HG02981 (cell line): Measurements from ENCODE around the gene NDST3.

ENCODE experiments used
- ATAC-seq: cut with Tn5 transposase; IDR thresholded peaks from one replicate; pipeline ENCODE4 v1.9.1; 2021; ENCODE audit warnings: mild to moderate bottlenecking, moderate library complexity; ENCODE audit not compliant: unreplicated experiment

The NDST3 gene

GRCh38 chr4:118077767-118078105, 43.5 kb downstream of the NDST3 start:
- ATAC-seq: no peak

- no peak for ATAC-seq
These were observed 47.1 kb downstream of the NDST3 start for GRCh38 chr4:118081434-118081833.

GRCh38 chr4:118082182-118082581, 47.9 kb downstream of the NDST3 start:
- no peak for ATAC-seq

- no peak for ATAC-seq
These were observed 51.4 kb downstream of the NDST3 start for GRCh38 chr4:118085700-118086099.

- ATAC-seq: no peak
These were observed 52.1 kb downstream of the NDST3 start for GRCh38 chr4:118086344-118086743.

- ATAC-seq: no peak
These were observed 53.1 kb downstream of the NDST3 start for GRCh38 chr4:118087366-118087765.

- ATAC-seq: no peak
These were observed 64.8 kb downstream of the NDST3 start for GRCh38 chr4:118099106-118099505.

- ATAC-seq: no peak
These were observed 67.9 kb downstream of the NDST3 start for GRCh38 chr4:118102195-118102594.

- no peak for ATAC-seq
These were observed 78.1 kb downstream of the NDST3 start for GRCh38 chr4:118112117-118113046.

GRCh38 chr4:118113220-118113619, 78.9 kb downstream of the NDST3 start:
- ATAC-seq: peak; percentile 78

GRCh38 chr4:118114720-118115119, 80.4 kb downstream of the NDST3 start:
- no peak for ATAC-seq

GRCh38 chr4:118120120-118120760, 86.0 kb downstream of the NDST3 start:
- ATAC-seq: no peak

- no peak for ATAC-seq
These were observed 90.7 kb downstream of the NDST3 start for GRCh38 chr4:118124997-118125396.

GRCh38 chr4:118139241-118139640, 105.0 kb downstream of the NDST3 start:
- no peak for ATAC-seq

GRCh38 chr4:118141240-118141639, 107.0 kb downstream of the NDST3 start:
- ATAC-seq: no peak

GRCh38 chr4:118154649-118155048, 120.4 kb downstream of the NDST3 start:
- ATAC-seq: no peak

- ATAC-seq: no peak
These were observed 121.2 kb downstream of the NDST3 start for GRCh38 chr4:118155516-118155915.

GRCh38 chr4:118158763-118159375, 124.6 kb downstream of the NDST3 start:
- ATAC-seq: no peak

- ATAC-seq: no peak
These were observed 133.0 kb downstream of the NDST3 start for GRCh38 chr4:118167306-118167705.

GRCh38 chr4:118171381-118171780, 137.1 kb downstream of the NDST3 start:
- no peak for ATAC-seq

GRCh38 chr4:118173126-118173525, 138.8 kb downstream of the NDST3 start:
- ATAC-seq: no peak
